GM12891 (cell line): ENCODE data around the gene SCUBE1.

Experiments
- DNase-seq: peaks from one replicate; pipeline ENCODE4 v3.0.0; 2011; ENCODE audit warnings: low spot score; ENCODE audit not compliant: insufficient read length
- FAIRE-seq: peaks from 2 replicates; lab custom pipeline; 2011; peaks lifted over from hg19 to GRCh38; lab: Jason Lieb, UNC
- PAX5 ChIP-seq: IDR thresholded peaks from 2 replicates; pipeline ENCODE4 v1.6.1; 2011; ENCODE audit warnings: low read length, moderate library complexity, mild to moderate bottlenecking; ENCODE audit not compliant: insufficient read depth, severe bottlenecking
- POLR2A ChIP-seq: IDR thresholded peaks from 2 replicates; pipeline ENCODE4 v1.6.1; 2011; ENCODE audit warnings: low read depth, low read length, control low read depth
- POLR2AphosphoS5 ChIP-seq: IDR thresholded peaks from 2 replicates; pipeline ENCODE4 v1.6.1; 2011; ENCODE audit warnings: low read depth, low read length, control low read depth
- POU2F2 ChIP-seq: IDR thresholded peaks from 2 replicates; pipeline ENCODE4 v1.6.1; 2011; ENCODE audit warnings: low read depth, mild to moderate bottlenecking, control low read depth, low read length, moderate library complexity
- SPI1 ChIP-seq: IDR thresholded peaks from 2 replicates; pipeline ENCODE4 v1.6.1; 2011; ENCODE audit warnings: low read depth, low read length, control low read depth
- TAF1 ChIP-seq: IDR thresholded peaks from 2 replicates; pipeline ENCODE4 v1.6.1; 2011; ENCODE audit warnings: low read depth, low read length, control low read depth

The SCUBE1 gene

DNA sequence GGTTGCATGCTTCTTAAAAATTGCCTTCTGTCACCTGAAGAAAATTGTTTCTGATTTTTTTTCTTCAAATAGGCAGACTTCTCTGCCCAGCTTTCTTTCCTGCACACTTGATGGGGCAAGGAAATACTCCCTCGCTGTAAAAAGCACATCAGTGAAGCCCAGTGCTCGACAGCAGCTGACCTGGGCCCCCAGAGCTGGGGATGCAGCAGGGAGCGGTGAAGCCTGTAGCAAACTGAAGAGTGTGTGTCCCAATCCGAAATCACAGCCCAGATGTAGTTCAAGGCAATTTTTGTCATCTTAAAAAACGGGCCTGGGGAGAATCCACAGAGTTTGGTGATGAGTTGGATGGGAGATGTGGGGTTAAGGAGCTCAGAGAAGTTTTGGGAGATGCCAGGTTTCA lies 41.7 kb upstream of the SCUBE1 start:
- TF ChIP-seq POLR2AphosphoS5 (no peak), SPI1 (no peak), TAF1 (no peak), PAX5 (no peak), POLR2A (no peak)
- DNase-seq (no peak), FAIRE-seq (no peak)

DNA sequence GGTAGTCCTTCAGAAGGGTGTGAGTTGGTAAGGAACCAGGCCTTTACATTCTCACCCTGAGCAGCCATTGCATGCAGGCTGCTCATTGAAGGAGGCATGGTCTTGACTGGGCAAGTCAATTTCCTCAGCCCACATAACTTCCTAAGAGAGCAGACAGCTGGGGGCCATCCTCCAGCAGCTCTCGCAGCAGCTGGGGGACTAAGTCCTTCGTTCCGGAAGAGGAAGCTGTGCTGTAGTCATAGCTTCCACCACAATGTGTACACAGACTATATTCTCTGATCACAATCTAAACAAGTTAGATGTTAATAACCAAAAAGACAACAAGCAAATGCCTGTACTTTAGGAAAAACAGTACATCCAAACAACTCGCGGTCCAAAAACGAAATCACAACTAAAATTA lies 38.5 kb upstream of the SCUBE1 start:
- FAIRE-seq (peak; percentile 93), DNase-seq (no peak)
- TF ChIP-seq PAX5 (no peak), POLR2A (no peak), POLR2AphosphoS5 (no peak), TAF1 (no peak), POU2F2 (no peak), SPI1 (no peak)

DNA sequence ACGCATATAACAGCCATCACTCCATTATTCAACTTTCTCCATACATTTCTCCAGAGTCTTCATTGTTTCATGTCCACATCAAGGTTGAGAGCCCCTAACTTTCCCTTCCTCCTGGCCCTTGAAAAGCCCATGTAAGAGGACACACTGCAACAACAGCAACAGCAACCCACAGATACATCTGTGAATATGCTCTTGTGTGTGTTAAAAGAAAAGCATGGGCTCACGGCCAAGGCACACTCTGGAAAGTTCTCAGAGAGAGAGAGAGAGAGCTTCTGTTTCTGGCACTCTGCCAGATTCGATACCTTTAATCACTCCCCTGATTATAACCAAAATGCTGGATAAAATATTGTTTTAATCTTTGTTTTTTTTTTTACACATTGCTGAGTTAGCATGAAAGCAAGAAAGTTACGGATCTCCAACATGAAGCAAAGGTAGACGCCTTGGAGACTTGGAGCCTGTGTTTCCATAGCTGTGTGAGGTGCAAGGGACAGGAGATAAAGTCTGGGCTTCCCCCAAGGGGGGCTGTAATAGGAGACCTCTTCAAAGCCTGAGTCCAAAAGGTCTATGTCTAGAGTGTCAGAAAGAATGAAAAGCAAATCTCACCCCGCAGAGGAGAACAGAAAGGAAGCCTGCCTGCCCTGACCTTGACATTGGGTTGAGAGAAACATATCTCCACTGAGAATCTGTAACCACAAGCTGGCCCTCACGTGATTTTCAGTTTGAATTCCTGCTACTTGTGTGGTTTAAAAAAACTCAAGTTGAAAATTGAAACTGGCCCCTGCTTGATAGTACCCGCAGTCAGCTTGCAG lies 34.9 kb upstream of the SCUBE1 start:
- TF ChIP-seq SPI1 (0 out of 2 replicates have a peak, but pooled peaks have one; percentile 9), POU2F2 (no peak)
- no peak for DNase-seq
- peak; percentile 93 for FAIRE-seq

DNA sequence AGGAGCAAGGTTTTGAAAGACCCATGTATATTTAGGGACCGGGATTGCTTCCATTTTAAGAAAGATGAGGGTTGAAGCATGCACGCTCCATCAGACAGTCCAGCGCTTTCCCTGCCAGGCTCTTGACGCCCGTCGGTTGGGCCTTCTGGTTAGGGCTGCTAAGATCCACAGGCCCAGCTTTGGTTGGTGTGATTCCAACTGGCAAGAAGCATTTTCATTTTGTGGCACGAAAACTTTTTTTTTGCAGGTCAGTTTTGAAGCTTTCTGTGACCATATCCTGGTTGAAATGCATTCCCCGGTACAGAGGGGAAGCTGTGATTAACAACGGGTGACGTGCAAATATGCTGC lies 34.4 kb upstream of the SCUBE1 start:
- DNase-seq (no peak), FAIRE-seq (peak; percentile 5)
- TF ChIP-seq TAF1 (no peak), SPI1 (no peak), PAX5 (no peak), POLR2AphosphoS5 (no peak), POLR2A (no peak), POU2F2 (no peak)

DNA sequence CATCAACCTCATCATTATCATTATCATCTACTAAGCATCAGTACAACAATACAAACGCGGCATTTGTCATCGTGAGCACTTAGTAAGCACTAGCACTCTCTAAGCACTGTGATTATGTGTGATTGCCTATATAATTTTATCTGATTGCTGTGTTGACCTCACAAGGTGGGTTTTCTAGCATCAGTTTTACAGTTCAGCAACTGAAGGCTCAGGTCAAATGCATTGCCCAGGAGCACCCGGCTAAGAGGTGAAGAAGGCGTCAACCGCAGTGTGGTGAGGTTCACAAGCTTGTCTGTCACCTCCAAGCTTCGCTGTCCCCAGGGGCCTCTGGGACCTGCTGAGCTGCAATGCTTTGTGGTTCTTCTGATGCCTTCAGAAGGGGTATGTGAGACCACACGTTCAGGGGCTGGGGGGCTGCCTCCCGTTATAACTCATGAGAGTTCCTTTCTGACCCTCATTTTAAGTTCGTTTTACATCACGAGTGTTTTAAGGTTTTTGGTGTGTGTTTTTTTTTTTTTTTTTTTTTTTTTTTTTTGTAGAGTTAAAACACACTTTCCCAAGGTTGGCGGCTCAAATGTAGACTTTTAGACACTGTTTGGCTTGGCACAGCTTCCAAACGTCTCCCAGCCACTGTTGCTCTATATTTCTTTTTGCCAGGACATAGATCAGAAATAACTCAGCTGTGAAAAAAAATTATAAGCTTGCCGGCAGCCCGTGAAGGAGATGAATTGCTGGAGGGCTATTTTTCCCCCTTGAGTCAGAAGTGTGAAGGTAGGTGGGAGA lies 33.8 kb upstream of the SCUBE1 start:
- peak; percentile 75 for FAIRE-seq
- TF ChIP-seq TAF1 (no peak), SPI1 (no peak), POLR2A (no peak), POU2F2 (no peak), POLR2AphosphoS5 (no peak), PAX5 (no peak)
- no peak for DNase-seq

DNA sequence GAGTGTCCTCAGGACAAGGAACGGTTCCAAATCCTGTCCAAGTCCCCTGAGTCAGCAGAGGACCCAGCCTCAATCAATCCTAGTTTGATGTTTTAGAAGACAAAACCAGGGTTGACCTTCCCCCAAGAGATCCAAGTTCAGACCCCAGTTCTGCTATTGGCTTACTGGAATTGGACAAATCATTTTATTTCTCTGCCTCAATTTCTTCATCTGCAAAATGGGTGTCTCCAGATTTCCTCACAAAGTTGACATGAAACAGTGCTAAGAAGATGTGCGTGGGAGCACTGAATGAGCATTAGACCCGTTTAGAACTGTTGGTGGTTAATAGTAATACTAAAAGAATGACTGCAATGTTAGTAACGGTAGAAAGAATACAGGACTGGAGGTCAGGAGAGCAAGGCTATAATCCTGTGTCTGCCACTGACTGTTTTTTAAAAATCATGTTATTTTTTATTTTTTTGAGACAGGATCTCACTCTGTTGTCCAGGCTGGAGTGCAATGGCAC lies 32.8 kb upstream of the SCUBE1 start:
- TF ChIP-seq PAX5 = no peak
- no peak for FAIRE-seq
- no peak for DNase-seq

DNA sequence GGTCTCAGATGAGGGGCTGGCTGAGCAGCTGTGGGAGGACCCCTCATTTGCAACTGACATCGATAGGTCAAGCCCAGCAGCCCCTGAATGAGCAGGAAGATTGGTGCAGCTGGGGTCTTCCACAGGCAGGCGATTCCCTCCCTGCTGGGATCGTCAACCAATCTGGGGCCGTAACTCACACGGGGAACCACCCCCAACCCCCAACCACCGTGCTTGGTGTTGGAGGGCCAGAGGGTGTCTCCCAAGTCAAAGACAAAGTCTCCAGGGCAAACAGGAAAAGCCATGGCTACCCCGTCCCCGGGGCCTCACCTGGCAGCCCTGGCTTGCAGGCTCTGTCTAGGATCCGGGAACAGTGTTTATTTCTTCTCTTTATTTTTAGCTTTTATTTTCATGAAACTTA lies 26.9 kb upstream of the SCUBE1 start:
- TF ChIP-seq TAF1 (no peak), PAX5 (no peak), POLR2A (no peak), POLR2AphosphoS5 (no peak), POU2F2 (no peak)
- no peak for DNase-seq
- FAIRE-seq = no peak

DNA sequence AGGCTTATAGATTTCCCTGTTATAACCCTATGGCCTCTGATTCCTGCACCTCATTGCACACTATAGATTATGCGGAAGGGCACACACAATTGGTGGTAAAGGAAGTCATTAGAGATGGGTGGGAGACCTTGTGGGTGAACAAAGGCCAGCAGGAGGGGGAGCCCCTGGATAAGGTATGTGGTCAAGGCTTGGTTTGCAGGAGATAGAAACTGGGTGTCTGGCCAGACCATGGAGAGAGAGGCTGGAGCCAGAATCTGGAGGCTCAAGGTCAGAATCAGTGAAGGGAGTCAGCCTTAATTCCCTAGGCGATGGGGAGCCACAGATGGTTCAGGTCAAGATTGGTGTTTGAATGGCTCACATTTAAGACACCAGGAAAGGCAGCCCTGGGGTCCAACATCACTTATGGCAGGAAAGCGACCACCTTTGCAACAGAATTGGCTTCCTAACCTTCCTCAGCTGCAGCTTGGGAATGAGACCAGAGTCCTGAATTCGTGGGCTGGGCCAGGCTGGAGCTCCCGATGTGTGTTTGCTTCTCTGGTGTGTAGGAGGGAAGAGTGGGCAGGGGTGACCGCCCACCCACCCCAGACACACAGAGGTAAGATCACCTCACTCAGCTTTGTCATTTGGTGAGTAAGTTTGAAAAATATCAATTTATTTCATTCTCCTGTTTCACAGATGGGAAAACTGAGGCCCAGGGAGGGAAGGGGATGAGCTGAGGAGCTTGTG lies 22.7 kb upstream of the SCUBE1 start:
- FAIRE-seq = no peak
- no peak for TF ChIP-seq POLR2AphosphoS5
- no peak for TF ChIP-seq PAX5
- TF ChIP-seq POU2F2 = no peak
- no peak for TF ChIP-seq SPI1
- no peak for TF ChIP-seq POLR2A
- no peak for TF ChIP-seq TAF1
- no peak for DNase-seq

DNA sequence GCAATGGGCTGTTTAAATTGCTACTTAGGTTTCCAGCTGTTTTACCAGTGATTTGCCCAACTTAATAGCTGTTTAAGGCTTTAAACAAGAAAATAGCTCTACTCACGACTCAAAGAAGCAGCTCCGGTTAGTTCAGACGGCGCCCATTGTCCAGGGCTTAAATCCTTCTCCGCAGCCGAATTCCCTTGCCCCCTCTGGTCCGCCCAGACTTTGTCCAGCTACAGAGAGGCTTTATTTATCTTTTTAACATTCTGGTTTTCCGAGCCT lies 20.9 kb upstream of the SCUBE1 start:
- no peak for FAIRE-seq
- no peak for TF ChIP-seq PAX5
- no peak for TF ChIP-seq POU2F2
- TF ChIP-seq POLR2AphosphoS5 = no peak
- TF ChIP-seq TAF1 = no peak
- TF ChIP-seq POLR2A = no peak
- TF ChIP-seq SPI1 = no peak

DNA sequence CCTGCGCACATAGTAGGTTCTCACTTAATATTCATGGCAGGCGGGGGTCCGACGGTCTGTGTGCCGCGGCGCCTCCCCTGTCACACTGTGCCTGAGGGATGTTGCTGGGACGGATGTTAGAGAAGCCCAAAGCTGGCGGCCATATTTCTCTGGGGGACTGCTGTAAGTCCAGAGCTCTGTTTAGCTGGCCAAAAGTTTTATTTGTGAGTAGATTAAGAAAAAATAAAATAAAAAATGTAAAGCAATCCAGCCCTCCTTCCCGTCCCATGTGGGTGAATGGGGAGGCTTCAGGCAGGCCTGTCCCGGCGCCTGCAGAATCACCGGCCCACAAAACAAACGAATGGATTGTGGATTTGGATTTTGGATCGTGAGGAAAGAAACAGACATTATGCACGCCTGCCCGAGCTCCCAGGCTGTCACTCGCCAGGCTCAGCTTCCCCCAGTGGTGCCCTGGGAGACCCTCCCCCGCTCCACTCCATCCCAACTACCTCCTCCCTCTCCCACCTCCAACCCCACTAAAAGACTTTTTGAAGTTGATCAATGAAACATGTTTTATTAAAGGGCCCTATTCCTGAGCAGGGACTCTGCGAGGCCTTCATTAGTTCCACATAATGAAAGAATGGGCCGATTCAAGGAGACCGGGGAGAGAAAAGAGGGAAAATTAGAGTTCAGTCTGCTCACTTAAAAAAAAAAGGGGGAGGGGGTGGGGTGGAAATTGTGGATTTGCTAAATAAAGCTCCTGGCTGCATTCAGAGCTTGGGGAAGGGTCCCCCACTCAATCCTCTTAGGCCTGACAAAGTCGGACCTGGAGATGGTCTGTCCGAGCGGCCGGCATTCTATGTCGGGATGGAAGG lies 20.4 kb upstream of the SCUBE1 start:
- FAIRE-seq (no peak), DNase-seq (no peak)
- TF ChIP-seq POLR2AphosphoS5 (no peak), POU2F2 (no peak), SPI1 (no peak), TAF1 (no peak), POLR2A (no peak), PAX5 (no peak)

More for the DNA sequence above, 20.9 kb upstream of the SCUBE1 start:
- DNase-seq = no peak
